ENCODE data around the gene MLST8.

MLST8 gene

GRCh38 chr16:2230376-2230775 is 25.1 kb downstream of the MLST8 start:
- no peak for DNase-seq (ENCODE audit: low read depth)
- TF ChIP-seq CTCF (conservative IDR thresholded peaks at IDR 0.05; ENCODE audit: low read depth, low read length): no peak
- no peak overlapping the region for H3K4me3 ChIP-seq (ENCODE audit: low read depth, low read length)

GRCh38 chr16:2231016-2231931 is 26.0 kb downstream of the MLST8 start:
- H3K4me3 ChIP-seq (ENCODE audit: low read depth, low read length): no peak overlapping the region
- TF ChIP-seq CTCF (conservative IDR thresholded peaks at IDR 0.05; ENCODE audit: low read depth, low read length): no peak
- no peak for DNase-seq (ENCODE audit: low read depth)

- no peak for DNase-seq (ENCODE audit: low read depth)
- no peak overlapping the region for H3K4me3 ChIP-seq (ENCODE audit: low read depth, low read length)
- no peak for TF ChIP-seq CTCF (conservative IDR thresholded peaks at IDR 0.05; ENCODE audit: low read depth, low read length)
Measured at GRCh38 chr16:2232094-2232990, 27.1 kb downstream of the MLST8 start.

- H3K4me3 ChIP-seq (ENCODE audit: low read depth, low read length): no peak overlapping the region
- no peak for DNase-seq (ENCODE audit: low read depth)
- no peak for TF ChIP-seq CTCF (conservative IDR thresholded peaks at IDR 0.05; ENCODE audit: low read depth, low read length)
Measured at GRCh38 chr16:2233046-2233775, 28.0 kb downstream of the MLST8 start.

GRCh38 chr16:2233872-2234812 is 28.9 kb downstream of the MLST8 start:
- no peak overlapping the region for H3K4me3 ChIP-seq (ENCODE audit: low read depth, low read length)
- no peak for DNase-seq (ENCODE audit: low read depth)
- no peak for TF ChIP-seq CTCF (conservative IDR thresholded peaks at IDR 0.05; ENCODE audit: low read depth, low read length)

GRCh38 chr16:2234813-2235170 is 29.5 kb downstream of the MLST8 start:
- DNase-seq (ENCODE audit: low read depth): no peak
- TF ChIP-seq CTCF (conservative IDR thresholded peaks at IDR 0.05; ENCODE audit: low read depth, low read length): no peak
- no peak overlapping the region for H3K4me3 ChIP-seq (ENCODE audit: low read depth, low read length)

Measured in choroid plexus epithelial cell (primary cell).